Measurements from ENCODE around the gene TEX9.

Gene TEX9

DNA sequence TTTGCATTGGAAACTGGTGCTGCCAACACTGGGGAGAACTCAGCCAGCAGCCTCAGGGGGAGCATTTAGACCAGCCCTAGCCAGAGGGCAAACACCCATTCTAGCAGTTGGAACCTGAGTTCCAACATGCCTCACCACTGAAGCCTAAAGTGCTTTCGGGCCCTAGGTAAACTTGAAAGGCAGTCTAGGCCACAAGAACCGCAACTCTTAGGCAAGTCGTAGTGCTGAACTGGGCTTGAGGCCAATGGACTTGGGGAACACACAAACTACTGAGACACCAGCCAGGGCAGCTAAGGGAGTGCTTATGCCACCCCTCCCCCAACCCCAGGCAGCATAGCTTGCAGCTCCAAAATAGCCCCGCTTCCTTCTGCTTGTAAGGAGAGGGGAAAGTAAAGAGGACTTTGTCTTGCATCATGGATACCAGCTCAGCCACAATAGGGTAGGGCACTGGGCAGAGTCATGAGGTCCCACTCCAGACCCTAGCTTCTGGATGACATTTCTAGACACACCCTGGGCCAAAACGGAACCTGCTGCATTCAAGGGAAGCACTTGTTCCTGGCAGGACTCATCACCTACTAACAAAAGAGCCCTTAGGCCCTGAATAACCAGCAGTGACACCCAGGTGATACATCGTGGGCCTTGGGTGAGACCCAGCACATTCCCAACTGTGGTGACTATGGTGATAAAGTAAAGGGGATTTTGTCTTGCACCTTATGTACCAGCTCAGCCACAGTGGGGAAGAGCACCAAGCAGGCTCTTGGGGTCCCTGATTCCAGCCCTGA lies 37.3 kb upstream of the TEX9 start:
- H3K4me3 ChIP-seq (ENCODE audit: low read depth, low read length): no peak overlapping the region
- TF ChIP-seq, protein P1, sequence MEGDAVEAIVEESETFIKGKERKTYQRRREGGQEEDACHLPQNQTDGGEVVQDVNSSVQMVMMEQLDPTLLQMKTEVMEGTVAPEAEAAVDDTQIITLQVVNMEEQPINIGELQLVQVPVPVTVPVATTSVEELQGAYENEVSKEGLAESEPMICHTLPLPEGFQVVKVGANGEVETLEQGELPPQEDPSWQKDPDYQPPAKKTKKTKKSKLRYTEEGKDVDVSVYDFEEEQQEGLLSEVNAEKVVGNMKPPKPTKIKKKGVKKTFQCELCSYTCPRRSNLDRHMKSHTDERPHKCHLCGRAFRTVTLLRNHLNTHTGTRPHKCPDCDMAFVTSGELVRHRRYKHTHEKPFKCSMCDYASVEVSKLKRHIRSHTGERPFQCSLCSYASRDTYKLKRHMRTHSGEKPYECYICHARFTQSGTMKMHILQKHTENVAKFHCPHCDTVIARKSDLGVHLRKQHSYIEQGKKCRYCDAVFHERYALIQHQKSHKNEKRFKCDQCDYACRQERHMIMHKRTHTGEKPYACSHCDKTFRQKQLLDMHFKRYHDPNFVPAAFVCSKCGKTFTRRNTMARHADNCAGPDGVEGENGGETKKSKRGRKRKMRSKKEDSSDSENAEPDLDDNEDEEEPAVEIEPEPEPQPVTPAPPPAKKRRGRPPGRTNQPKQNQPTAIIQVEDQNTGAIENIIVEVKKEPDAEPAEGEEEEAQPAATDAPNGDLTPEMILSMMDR (IDR thresholded peaks at IDR 0.05; ENCODE audit: low read depth, low read length): no peak

DNA sequence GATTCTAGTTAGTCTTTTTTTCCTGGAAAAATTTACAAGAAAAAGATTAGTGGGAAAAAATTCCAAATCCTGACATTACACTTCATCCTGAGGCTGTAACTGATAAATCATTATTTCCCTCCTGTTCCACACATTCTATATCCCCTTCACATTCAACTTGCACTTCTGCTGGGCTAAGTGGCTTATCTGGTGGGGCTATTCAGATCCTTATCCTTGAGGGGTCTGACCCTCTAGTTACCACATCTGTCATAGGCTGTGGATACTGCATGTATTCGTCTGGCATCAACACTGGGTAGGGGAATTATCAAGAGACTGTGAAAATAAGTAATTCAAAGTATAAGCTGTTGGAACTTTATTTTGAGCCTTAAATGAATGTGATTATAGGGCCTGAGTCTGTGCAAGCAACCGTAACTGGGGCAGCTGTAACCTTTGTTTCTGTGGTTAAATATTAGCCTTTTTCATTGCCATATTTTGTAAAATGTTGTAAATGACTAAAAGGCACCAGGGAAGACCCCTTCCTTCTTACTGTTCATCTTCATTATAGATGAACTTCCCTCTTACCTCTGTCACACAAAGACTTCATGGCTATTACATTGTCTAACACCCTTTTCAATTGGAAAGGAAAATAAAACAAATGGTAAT lies 28.0 kb upstream of the TEX9 start:
- TF ChIP-seq, protein P1 (IDR thresholded peaks at IDR 0.05; ENCODE audit: low read depth, low read length): no peak
- H3K4me3 ChIP-seq (ENCODE audit: low read depth, low read length): no peak overlapping the region

DNA sequence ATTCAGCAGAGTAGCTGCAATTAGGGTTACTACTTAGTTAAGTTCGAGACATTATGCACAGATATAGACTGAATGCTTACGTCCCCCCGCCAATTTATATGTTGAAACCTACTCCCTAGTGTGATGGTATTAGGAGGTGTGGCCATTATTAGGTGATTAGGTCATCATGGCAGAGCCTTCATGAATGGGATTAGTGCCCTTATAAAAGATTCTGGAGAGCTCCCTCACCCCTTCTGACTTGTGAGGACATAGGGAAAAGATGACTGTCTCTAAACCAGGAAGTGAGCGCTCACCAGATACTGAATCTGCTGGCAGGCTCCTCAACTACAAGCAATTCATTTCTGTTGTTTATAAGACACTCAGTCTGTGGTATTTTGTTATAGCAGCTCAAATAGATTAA lies 25.6 kb upstream of the TEX9 start:
- H3K4me3 ChIP-seq (ENCODE audit: low read depth, low read length): no peak overlapping the region
- TF ChIP-seq, protein P1 (IDR thresholded peaks at IDR 0.05; ENCODE audit: low read depth, low read length): no peak

DNA sequence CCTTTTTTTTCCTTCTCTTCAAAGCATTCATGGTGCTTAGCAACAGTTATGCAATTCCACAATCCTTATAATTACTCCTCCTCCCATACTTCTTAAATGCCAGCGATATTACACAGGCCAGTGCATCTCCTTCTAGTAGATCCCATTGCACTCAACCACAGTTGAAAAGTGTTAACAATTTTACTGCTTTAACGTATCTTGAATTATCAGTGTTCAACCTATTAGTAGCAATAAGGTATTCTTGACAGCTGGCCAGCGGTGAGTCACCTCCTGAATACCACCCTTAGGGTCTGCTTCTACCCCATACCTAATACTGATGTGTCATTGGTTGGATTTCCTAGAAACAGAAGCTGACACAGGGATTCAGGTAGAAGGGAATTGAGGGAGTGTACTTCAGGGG lies 24.0 kb upstream of the TEX9 start:
- no peak overlapping the region for H3K4me3 ChIP-seq (ENCODE audit: low read depth, low read length)
- TF ChIP-seq, protein P1 (IDR thresholded peaks at IDR 0.05; ENCODE audit: low read depth, low read length): no peak

DNA sequence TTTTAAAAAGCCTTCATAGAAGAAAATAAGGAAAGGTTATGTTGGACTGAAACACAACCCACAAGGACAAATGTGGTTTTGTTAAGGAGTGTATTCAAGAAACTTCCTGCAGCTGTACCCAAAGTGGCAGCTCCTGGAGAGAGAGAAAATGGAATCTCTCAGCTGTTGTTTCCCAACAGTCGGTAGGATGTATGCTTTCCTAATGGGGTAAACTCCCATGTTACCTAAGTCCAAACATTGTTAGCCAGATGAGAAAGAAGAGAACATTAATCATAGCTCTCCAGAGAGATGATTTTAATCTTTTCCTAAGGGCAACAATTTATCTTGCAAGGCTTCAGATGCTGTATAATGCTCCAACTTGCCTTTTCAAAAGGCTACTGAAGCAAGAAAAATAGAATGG lies 22.6 kb upstream of the TEX9 start:
- no peak overlapping the region for H3K4me3 ChIP-seq (ENCODE audit: low read depth, low read length)
- TF ChIP-seq, protein P1 (IDR thresholded peaks at IDR 0.05; ENCODE audit: low read depth, low read length): no peak

DNA sequence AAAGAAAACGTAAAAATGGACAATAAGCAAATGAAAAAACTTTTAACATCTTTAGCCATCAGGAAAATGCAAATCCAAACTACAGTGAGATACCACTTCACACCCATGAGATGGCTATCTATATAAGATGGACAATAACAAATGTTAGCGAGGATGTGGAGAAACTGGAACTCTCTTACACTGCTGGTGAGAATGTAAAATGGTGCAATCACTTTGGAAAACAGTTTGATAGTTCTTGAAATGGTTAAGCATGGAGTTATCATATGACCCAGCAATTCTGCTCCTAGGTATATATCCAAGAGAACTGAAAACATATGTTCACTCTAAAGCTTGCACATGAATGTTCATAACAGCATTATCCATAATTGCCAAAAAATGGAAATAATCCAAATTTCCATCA lies 21.3 kb upstream of the TEX9 start:
- TF ChIP-seq, protein P1 (IDR thresholded peaks at IDR 0.05; ENCODE audit: low read depth, low read length): no peak
- H3K4me3 ChIP-seq (ENCODE audit: low read depth, low read length): no peak overlapping the region

DNA sequence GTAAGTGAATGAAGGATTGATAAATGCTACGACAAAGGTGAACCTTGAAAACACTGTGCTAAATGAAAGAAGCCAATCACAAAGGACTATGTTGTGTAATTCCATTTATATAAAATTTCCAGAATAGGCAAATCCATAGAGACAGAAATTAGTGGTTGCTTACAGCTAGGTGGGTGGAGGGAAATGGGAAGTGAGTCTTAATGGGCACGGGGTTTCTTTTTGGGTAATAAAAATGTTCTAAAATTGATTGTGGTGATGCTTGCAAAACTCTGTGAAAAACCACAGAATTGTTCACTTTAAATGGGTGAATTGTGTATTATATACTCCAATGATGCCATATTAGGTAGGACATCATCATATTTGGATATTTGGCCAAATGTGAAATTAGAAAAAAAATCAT lies 20.9 kb upstream of the TEX9 start:
- TF ChIP-seq, protein P1 (IDR thresholded peaks at IDR 0.05; ENCODE audit: low read depth, low read length): no peak
- H3K4me3 ChIP-seq (ENCODE audit: low read depth, low read length): no peak overlapping the region
